GM23248 (cell line): ENCODE results near the gene PAM.

Experiments used
- EZH2 ChIP-seq: fragments of 200-600 bp; sonication (generic); IDR thresholded peaks from 2 replicates; pipeline ENCODE4 v1.6.1; 2018; ENCODE audit warnings: antibody characterized with exemption, mild to moderate bottlenecking; ENCODE audit not compliant: insufficient read depth, poor library complexity, severe bottlenecking
- EZH2phosphoT487 ChIP-seq: fragments of 200-600 bp; sonication (generic); IDR thresholded peaks from 2 replicates; pipeline ENCODE4 v1.6.1; 2018; ENCODE audit warnings: antibody characterized with exemption, moderate library complexity, mild to moderate bottlenecking, low read depth; ENCODE audit not compliant: insufficient read depth

GRCh38 chr5:102965653-102966052, 210.5 kb downstream of the PAM start:
- TF ChIP-seq EZH2phosphoT487 = no peak
- no peak for TF ChIP-seq EZH2
